OCI-LY7 (cell line): ENCODE results near the gene CABYR.

Experiments used
- CTCF ChIP-seq: fragments of 200-600 bp; sonication (generic); conservative IDR thresholded peaks from 2 replicates; pipeline ENCODE4 v1.5.1; 2014; ENCODE audit warnings: mild to moderate bottlenecking, antibody characterized with exemption, low read length, moderate library complexity, mixed read lengths
- EZH2phosphoT487 ChIP-seq: fragments of 200-600 bp; sonication (generic); IDR thresholded peaks from 2 replicates; pipeline ENCODE4 v1.6.1; 2018; ENCODE audit warnings: low read depth, borderline replicate concordance, mild to moderate bottlenecking, mixed run types, antibody characterized with exemption, low read length, moderate library complexity, mixed read lengths

DNA sequence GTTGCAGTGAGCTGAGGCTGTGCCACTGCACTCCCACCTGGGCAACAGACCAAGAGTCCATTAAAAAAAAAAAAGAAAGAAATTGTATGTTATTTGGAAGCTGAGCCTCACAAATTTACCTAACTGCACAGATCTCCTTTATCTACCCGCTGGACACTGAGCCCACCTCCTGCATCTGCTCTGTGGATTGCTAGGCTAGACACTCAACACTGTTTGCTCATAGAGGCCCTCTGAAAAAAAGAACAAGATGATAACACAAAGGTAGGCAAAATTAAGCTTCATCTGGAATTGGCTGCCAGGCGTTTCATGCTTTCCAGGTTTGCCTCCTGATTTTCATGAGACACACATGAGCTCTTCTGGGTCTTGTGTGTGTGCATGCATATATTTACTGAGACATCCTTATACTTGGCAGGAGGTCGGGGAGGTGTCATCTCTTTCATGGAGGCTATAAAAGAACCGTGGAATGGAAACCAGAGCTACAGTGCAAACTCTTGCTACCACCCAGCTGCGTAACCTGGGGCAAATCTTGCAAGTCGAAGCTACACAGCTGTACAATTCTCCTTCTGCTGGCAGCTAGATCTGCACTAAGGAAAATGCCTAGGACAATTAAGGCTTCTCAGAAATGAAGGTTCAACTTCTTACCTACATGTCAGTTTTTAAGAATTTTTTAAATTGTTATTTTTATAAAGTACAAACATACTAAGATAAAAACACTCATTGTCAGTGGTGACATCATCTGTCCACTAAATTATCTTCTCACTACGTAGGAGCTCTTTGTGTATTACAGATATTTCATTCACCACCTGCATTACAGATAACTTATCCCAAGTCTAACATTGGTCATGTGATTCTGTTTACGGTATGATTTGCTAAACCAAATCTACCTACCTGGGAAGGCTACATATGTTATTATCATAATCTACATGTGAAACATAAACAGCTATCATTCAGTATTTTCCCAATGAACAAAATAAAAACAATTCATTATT is 63.1 kb downstream of the CABYR start:
- TF ChIP-seq CTCF (no peak), EZH2phosphoT487 (no peak)
